Stimulated activated CD8-positive, alpha-beta memory T cell treated with anti-CD3 and anti-CD28 coated beads, Interleukin-12 subunit alpha, Interleukin-12 subunit beta, amount 100 ng/mL, for 4 hours (primary cell): ENCODE results near the gene LIMS2.
A peak's percentile ranks its signal among the peaks of the same experiment; 100 is the strongest.

ENCODE experiments used
- DNase-seq: peaks from one replicate; pipeline ENCODE4 v3.0.0-alpha.2; 2020; ENCODE audit warnings: low read depth

LIMS2 gene

DNA sequence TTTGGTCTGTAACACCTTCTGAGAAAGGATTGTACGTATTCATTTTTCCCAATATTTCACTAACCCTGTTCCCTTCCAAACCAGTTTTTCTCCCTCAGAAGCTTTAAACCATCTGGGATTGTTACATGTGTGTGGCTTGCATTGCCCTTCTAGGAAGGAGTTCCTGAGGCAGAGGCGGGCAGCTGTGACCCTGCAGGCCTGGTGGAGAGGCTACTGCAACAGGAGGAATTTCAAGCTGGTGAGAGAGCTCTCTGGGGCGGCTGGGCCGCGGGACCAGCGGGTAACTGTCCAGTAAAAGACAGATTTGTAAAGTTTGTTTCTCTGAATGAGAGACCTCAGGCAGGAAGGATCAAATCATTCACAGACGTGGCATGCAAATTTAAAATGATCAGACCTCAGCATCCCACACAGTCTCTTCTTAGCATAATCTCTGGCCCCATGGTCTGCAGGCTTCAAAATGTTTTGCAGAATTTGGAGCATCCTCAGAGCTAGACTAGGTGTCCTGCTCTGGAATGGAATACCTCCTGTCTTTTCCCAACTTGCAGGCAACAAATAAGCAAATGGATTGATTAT lies 69.6 kb downstream of the LIMS2 start:
- no peak for DNase-seq

DNA sequence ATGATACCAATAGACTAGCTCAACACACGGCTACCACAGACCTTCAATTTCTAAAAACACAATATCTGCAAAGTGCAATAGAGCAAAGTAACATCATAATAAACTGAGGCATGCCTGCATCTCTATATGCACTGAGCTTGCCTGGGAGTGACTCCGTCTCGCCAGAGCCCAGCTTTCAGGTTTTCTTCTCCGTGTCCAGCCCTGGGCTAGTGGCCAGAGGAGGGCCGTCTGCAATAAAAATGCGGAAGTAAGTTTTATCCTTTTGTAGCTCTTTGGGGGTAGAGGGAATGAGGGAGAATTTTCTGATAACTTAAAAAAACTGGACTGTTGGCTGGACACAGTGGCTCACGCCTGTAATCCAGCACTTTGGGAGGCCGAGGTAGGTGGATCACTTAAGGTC lies 70.3 kb downstream of the LIMS2 start:
- no peak for DNase-seq

DNA sequence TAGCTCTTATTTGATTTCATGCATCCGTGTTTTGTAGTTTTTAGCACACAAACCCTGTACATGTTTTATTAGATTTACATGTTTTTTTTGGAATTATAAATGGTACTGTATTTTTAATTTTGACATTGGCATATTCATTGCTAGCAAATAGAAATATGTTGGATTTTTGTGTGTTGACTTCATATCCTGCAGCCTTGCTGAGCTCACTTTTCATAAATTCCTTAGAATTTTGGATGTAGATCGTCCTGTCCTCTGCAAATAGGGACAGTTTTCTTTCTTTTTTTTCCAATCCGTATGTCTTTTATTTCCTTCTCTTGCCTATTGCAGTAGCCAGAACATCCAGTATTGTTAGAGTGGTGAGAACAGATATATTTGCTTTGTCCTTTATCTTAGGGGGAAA lies 76.1 kb downstream of the LIMS2 start:
- no peak for DNase-seq

DNA sequence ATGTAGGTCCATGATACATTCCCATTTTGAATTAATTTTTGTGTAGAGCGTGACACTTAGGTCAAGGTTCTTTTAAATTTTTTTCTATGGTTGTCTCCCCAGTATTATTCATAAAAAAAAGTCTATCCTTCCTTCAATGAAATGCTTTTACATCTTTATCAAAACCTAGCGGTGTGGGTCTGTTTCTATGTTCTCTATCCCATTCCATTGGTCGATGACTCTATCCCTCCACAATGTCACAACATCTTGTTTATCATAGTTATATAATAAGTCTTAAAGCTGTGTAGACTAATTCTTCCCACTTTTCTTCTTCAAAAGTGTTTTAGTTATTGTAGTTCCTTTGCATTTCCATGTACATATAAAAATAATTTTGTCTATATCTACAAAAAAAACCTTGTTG lies 76.6 kb downstream of the LIMS2 start:
- no peak for DNase-seq

DNA sequence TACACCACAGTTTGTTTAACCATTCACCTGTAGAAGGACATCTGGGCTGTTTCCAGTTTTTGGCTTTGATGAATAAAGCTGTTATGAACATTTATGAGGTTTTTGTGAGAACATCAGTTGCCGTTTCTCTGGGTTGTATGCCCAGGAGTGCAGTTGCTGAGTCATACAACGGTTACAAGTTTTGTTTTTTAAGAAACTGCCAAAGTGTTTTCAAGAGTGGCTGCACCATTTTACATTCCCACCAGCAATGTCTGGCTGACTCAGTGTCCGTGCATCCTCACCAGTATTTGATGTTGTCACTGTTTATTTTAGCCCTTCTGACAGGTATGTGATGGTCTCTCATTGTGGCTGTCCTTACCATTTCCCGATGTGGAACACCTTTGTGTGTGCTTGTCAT lies 77.3 kb downstream of the LIMS2 start:
- no peak for DNase-seq

DNA sequence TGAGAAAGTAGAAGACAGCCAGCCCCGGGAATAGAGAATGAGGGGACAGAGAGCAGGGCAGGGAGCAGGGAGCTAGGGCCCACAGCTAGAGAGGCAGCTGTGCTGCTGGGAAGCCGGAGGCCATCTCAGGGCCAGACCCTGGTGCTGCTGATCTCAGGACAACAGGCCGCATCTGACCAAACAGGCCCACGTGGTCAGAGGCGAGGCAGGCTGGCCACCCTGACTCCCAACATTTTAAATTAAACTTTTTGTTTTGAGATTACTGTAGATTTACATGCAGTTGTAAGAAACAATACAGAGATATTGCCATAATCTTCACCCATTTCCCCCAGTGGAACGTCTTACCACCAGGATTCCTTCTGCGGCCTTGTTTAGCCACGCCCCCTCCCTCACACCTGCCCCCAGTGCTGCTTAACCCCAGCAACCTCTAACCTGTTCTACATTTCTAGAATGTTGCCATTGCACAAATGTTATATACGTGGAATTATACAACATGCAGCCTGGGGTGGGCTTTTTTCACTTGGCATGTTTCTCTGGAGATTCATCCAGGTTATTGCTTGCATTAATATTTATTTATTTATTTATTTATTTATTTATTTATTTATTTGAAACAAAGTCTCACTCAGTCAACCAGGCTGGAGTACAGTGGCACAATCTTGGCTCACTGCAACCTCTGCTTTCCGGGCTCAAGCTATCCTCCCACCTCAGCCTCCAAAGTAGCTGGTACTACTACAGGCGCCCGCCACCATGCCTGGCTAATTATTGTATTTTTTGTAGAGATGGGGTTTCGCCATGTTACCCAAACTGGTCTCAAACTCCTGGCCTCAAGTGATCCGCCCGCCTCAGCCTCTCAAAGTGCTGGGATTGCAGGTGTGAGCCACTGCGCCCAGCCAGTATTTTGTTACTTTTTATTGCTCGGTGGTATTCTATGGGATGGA lies 78.0 kb downstream of the LIMS2 start:
- DNase-seq, result no peak

DNA sequence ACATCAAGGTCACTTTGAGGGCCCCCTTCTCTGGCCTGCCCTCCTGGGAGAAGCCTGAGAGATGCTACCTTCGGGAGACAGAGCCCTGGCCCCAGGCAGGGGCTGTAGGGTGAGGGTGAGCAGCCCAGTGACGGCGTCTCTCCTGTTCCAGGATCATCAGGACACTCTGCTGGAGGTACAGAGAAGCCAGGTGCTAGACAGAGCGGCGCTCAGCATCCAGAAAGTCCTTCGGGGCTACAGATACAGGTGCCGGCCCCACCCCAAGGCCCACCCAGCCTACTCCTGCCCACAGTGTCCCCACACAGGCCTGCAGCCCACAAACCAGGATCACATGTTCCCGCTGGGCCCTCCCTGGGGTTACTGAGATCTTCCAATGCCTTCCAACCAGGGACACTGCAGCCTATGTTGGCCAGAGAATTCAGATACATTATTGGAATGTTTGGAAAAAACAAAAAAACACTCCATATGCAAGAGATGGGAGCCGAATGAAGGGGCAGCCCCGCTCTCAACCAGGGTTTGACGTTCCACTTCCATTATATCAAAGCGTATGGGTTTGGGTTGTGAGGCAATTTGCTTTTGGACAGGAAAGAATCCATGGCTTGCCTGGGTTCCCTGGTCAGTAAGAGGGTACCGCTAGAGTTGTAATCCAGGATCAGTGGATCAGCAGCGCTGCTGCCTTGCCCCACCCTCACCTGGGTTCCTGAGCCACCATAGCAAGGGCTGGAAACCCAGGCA lies 78.9 kb downstream of the LIMS2 start:
- DNase-seq, result no peak

DNA sequence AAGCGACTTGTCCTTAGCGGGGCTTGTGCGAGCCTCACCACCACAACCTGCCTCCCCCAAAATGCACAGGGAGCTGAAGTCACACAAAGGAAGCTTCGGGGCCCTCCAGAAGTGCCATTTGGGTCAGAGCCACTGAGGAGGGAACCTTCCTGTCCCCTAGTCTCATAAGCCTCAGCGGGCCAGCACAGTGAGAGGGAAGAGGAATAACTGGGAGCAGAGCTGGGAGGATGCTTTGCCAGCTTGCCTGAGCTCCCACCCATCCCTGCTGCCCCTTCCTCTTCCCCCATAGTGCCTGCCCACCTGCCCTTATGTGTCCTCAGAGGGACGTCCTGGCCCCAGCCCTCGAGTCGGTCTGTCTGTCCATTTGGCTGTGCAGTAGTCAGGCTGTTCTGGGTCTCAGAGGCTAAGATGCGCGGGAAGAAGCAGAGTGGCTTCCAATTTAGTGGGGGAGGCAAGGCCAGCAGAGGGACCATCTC lies 81.2 kb downstream of the LIMS2 start:
- DNase-seq, result no peak

DNA sequence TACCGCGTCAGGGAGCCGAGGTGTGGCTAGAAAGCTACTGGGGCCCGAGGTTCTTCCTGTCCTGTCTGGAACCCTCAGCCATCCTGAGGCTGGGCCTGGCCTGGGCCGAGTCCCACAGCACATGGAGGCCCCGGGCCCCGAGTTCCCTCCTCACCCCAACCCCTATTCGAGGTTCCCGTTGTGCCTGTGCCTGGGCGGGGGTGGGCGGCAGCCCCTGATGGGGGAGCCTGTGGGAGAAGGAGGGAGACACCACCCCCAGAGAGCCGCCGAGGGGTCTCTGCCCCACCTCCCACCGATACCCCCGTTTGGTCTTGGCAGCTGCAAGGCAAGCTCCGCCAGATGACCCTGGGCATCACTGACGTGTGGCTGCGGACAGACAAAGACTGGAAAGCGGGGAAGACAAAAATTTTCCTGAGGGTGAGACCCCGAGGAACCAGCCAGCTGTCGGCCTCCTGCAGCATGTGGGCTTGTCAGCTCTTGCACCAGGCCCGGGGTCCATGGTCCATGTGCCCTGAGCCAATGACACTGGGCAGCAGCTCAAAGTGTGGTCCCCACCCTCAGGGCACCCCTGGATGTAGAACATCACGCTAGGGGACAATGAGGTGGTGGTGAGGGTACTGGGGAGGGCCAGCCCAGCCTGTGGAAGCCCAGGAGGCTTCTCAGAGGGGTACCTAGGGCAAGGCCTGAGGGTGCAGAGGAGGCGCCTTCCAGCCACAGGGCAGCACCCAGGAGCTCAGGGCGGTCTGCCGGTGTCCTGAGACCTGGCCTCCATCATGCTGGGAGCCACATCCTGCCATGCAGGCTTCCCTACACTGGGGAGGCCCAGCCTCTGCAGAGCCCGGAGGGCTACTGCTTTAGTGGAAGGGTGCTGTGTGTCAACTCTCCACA lies 81.9 kb downstream of the LIMS2 start:
- DNase-seq, result no peak

DNA sequence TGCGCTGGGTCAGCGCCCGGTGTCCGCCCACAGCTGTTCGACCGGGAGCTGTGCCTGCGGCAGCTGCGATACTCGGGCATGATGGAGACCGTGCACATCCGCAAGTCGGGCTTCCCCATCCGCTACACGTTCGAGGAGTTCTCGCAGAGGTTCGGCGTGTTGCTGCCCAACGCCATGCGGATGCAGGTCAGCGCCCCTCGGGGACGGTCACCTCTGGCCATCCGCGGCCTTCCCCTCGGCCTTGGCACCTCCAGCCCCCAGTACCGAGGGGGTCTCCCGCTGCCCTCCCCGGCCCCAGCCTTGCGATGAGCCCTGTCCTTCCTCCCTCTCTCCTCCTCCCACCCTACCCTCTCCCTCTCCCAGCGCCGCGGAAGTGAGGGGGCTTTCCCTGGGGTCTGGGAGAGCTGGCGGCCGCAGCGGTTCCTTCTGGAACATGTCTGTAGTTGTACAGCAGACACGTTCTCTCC lies 82.5 kb downstream of the LIMS2 start:
- DNase-seq, result no peak

DNA sequence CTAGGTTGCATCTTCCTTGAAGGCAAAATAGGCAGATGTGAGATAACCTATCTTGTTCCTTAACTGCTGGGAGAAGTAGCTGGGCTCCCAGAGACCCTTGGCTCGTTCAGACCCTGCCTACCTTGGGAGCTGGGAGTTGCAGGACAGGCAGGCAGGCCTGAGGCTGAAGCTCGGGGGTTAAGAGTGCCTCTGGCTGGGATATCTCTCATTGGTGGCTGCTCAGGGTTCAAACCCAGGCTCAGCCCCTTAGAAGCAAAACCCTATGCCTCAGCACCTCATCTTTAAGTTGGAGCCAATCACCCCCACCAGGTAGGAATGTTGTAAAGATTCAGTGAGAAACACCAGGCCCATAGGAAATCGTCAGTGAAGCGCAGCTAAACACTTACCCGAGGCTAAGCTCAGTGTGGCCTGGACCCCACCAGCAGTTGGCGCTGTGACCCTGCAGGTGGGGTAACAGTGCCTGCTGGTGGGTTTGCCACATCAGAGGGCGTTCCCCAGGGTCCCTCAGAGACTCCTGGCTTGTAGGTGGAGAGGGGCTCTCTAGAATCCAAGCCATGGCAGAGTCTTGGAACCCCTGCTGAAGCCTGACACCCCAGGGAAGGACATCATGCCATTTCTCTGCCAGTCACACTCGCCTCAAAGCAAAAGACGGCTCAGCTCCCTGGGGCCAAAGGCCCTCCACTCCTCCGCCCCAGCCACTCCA lies 84.0 kb downstream of the LIMS2 start:
- DNase-seq, result peak; percentile 32

DNA sequence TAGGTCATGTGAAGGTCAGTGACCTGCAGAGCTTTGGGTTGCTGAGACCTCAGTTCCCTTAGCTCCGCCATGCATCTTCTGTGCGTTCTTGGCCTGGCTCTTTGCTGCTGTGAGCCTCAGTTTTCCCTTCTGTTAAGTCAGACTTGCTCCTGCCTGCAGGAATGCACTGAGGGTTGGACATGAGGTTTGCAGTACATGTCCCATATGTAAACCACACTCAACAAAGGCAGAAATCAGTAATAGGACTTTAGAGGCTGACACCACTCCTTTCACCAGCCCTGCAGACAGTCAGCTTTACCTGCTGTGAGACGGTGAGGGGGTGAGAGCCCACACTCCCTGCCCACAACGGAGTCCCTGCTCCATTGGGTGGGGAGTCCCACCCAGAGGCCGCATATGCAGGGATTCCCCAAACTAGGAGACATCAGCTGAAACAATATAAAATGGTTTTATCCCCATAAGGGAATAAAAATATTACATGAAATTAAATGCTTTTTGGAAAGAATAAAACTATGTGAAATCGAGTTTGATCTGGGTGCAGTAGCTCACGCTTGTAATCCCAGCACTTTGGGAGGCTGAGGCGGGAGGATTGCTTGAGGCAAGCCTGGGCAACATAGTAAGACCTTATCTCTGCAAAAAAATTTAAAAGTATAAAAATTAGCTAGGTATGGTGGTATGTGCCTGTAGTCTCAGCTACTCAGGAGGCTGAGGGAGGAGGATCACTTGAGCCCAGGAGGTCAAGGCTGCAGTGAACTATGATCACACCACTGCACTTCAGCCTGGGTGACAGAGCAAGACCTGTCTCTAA lies 84.7 kb downstream of the LIMS2 start:
- DNase-seq, result no peak

DNA sequence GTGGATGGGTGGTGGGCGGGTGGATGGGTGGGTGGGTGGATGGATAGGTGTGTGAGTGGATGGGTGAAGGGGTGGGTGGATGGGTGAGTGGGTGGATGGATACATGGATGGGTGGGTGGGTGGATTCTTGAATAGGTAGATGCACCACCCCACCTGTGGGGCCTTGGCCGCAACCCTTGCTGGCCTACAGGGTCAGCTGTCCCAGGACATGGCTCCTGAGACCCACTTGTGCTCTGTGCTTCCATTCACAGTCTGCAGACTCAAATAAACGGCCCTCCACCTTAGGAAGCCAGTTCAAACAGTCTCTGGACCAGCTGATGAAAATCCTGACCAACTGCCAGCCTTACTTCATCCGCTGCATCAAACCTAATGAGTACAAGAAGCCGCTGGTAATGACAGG lies 85.5 kb downstream of the LIMS2 start:
- DNase-seq, result no peak

DNA sequence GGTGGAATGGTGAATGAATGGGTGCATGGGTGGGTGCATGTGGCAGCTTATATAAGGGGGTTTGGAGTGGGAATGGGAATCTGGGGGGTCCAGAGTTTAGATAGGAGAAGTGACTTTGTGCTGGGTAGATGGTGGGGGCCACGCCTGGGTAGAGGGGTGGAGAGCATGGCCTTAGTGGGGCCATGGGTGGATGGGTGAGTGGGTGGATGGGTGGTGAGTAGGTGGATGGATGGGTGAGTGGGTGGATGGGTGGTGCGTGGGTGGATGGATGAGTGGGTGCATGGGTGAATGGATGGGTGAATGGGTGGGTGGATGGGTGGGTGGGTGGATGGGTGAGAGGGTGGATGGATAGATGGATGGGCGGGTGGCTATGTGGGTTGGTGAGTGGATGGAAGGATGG lies 86.0 kb downstream of the LIMS2 start:
- DNase-seq, result no peak
